Neutrophil (primary cell): ENCODE results near the gene C1orf174.

ENCODE experiments used
- H3K27ac ChIP-seq: fragments of 200-600 bp; sonication (generic); 2 replicates; pipeline ENCODE4 v1.5.1; 2016; ENCODE audit warnings: mild to moderate bottlenecking, moderate library complexity
- H3K27me3 ChIP-seq: fragments of 200-600 bp; sonication (generic); 2 replicates; pipeline ENCODE4 v1.6.0; 2016; ENCODE audit warnings: mild to moderate bottlenecking
- H3K36me3 ChIP-seq: fragments of 200-600 bp; sonication (generic); 2 replicates; pipeline ENCODE4 v1.5.1; 2017
- H3K4me1 ChIP-seq, 2 experiments: fragments of 200-600 bp in 1 of 2; sonication (generic) in 1 of 2; 1 replicate in 1 of 2; 2 replicates in 1 of 2; pipeline versions ENCODE4 v1.5.1 to v1.6.1; 2013 to 2016; ENCODE audit warnings: low read depth in 1 of 2, low read length in 1 of 2, mild to moderate bottlenecking in 1 of 2, moderate library complexity in 1 of 2; ENCODE audit not compliant: control insufficient read depth in 1 of 2, insufficient read depth in 1 of 2
- H3K4me3 ChIP-seq, 2 experiments: fragments of 200-600 bp in 1 of 2; sonication (generic) in 1 of 2; 1 replicate in 1 of 2; 2 replicates in 1 of 2; pipeline ENCODE4 v1.5.1; 2013 to 2016; ENCODE audit warnings: low read depth in 1 of 2, low read length in 1 of 2, mild to moderate bottlenecking in 1 of 2, moderate library complexity in 1 of 2
- H3K9me3 ChIP-seq: fragments of 200-600 bp; sonication (generic); 2 replicates; pipeline ENCODE4 v1.5.1; 2016
- TF ChIP-seq, protein P1 (sequence below): fragments of 200-600 bp; sonication (generic); IDR thresholded peaks from 2 replicates; pipeline ENCODE4 v1.5.1; 2016; ENCODE audit warnings: antibody characterized with exemption

The C1orf174 gene

GRCh38 chr1:3876716-3877115, 23.4 kb downstream of the C1orf174 start:
- Histone ChIP-seq H3K9me3 (no peaks in the 10 kb centered on the region), H3K36me3 (peaks cover 34% of the 10 kb centered on the region)
- TF ChIP-seq, protein P1, sequence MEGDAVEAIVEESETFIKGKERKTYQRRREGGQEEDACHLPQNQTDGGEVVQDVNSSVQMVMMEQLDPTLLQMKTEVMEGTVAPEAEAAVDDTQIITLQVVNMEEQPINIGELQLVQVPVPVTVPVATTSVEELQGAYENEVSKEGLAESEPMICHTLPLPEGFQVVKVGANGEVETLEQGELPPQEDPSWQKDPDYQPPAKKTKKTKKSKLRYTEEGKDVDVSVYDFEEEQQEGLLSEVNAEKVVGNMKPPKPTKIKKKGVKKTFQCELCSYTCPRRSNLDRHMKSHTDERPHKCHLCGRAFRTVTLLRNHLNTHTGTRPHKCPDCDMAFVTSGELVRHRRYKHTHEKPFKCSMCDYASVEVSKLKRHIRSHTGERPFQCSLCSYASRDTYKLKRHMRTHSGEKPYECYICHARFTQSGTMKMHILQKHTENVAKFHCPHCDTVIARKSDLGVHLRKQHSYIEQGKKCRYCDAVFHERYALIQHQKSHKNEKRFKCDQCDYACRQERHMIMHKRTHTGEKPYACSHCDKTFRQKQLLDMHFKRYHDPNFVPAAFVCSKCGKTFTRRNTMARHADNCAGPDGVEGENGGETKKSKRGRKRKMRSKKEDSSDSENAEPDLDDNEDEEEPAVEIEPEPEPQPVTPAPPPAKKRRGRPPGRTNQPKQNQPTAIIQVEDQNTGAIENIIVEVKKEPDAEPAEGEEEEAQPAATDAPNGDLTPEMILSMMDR = no peak

GRCh38 chr1:3874736-3875135, 25.3 kb downstream of the C1orf174 start:
- no peak overlapping the region for H3K4me3 ChIP-seq
- no peaks in the 10 kb centered on the region for H3K27me3 ChIP-seq
- no peak overlapping the region for H3K27ac ChIP-seq
- no peaks in the 10 kb centered on the region for H3K4me1 ChIP-seq
- peaks cover 52% of the 10 kb centered on the region for H3K36me3 ChIP-seq
- no peaks in the 10 kb centered on the region for H3K9me3 ChIP-seq
- TF ChIP-seq, protein P1 = no peak

More at GRCh38 chr1:3876716-3877115, 23.4 kb downstream of the C1orf174 start:
- Histone ChIP-seq H3K4me1 (no peaks in the 10 kb centered on the region), H3K4me3 (no peak overlapping the region), H3K27ac (no peak overlapping the region), H3K27me3 (no peaks in the 10 kb centered on the region)

DNA sequence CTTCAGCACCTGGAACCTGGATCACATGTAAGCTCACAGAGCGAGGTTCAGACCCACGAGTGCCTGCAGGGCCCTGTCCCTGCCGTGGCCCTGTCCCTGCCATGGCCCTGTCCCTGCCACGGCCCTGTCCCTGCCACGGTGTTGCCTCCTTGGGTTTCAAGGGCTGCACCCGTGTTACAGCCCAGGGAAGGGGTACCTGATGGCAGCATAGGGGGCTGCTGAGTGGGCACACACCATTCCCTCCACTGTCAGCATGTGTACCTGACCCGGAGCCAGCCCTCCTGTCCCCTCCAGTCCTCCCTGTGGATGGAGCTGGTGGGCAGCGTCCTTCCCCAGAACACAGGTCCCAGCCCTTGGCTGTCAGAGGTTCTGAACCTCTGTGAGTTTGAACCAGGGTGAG, 27.5 kb downstream of the C1orf174 start:
- H3K4me3 ChIP-seq = no peak overlapping the region
- no peaks in the 10 kb centered on the region for H3K27me3 ChIP-seq
- H3K4me1 ChIP-seq = no peaks in the 10 kb centered on the region
- TF ChIP-seq, protein P1 = no peak
- H3K9me3 ChIP-seq = no peaks in the 10 kb centered on the region
- H3K36me3 ChIP-seq = peaks cover 71% of the 10 kb centered on the region
- no peak overlapping the region for H3K27ac ChIP-seq

- H3K27me3 ChIP-seq = no peaks in the 10 kb centered on the region
- TF ChIP-seq, protein P1 = no peak
- no peak overlapping the region for H3K27ac ChIP-seq
- H3K4me1 ChIP-seq = no peaks in the 10 kb centered on the region
- no peaks in the 10 kb centered on the region for H3K9me3 ChIP-seq
- H3K4me3 ChIP-seq = no peak overlapping the region
- H3K36me3 ChIP-seq = peaks cover 74% of the 10 kb centered on the region
Measured at GRCh38 chr1:3871451-3871805, 28.6 kb downstream of the C1orf174 start.

GRCh38 chr1:3869751-3870301, 30.2 kb downstream of the C1orf174 start:
- Histone ChIP-seq H3K9me3 (no peaks in the 10 kb centered on the region), H3K4me3 (no peak overlapping the region), H3K4me1 (no peaks in the 10 kb centered on the region), H3K27me3 (no peaks in the 10 kb centered on the region), H3K36me3 (peaks cover 66% of the 10 kb centered on the region), H3K27ac (no peak overlapping the region)
- TF ChIP-seq, protein P1 = no peak
